Stimulated activated CD4-positive, alpha-beta T cell treated with anti-CD3 and anti-CD28 coated beads, TNF-alpha, amount 100 ng/mL, for 1 hour (primary cell): ENCODE data around the gene SLC38A2.
"Not testable (repeated sequence)": the region's sequence is repeated elsewhere in the genome, so short reads cannot be mapped to it uniquely, and the experiment has no call there.

Experiments
- DNase-seq, 3 donors: peaks; one replicate each; pipeline ENCODE4 v3.0.0-alpha.2; 2020; ENCODE audit warnings: low read depth in 3 of 3, low spot score in 1 of 3

Gene SLC38A2

GRCh38 chr12:46325075-46325474 lies 47.5 kb downstream of the SLC38A2 start:
- DNase-seq = not testable (repeated sequence)

DNA sequence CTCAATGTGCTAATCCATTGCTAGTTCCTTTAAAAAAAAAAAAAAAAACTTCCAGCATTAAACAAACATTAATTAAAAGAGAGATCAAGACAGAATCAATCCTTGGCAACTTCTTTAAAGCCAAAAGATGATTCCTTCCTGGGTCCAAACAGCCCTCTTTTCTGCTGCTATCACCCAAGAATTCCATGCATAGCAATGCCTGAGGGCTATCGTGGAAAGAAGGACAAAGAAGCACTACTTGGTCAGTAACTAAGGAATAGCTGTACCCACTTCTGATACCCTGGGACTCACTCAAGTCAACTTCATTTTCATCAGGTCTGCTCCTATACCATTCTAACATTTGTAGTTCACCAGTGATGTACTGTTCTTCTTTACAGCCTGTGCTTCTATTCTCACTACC lies 51.8 kb downstream of the SLC38A2 start:
- DNase-seq = no peak

DNA sequence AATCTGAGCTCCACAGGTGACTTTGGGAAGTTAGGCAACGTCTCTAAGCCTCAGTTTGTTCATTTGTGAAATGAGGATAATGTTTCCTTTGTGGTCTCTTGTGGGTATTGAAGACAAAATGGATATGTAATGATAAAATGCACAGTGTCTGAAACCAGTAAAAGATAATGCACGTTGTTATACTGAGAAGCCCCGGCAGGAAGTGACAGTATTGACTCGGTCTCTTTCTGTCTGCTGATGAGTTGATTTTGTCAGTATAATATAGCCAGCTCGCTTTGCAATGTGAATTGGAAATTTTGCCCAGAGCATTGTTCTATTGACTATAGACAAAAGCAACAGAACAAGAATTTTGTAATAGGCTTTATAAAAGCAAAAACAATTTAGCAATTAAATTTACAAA lies 54.5 kb downstream of the SLC38A2 start:
- DNase-seq = no peak
